ENCODE data around the gene CNTF. TPM values are rescaled to one million over a fixed set of nuclear protein-coding genes. Genes with fewer than 3 reads are reported as not detected.

Gene CNTF, protein sequence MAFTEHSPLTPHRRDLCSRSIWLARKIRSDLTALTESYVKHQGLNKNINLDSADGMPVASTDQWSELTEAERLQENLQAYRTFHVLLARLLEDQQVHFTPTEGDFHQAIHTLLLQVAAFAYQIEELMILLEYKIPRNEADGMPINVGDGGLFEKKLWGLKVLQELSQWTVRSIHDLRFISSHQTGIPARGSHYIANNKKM
- total RNA-seq = 1 to 10 TPM; 2.2 to 2.3 TPM

DNA sequence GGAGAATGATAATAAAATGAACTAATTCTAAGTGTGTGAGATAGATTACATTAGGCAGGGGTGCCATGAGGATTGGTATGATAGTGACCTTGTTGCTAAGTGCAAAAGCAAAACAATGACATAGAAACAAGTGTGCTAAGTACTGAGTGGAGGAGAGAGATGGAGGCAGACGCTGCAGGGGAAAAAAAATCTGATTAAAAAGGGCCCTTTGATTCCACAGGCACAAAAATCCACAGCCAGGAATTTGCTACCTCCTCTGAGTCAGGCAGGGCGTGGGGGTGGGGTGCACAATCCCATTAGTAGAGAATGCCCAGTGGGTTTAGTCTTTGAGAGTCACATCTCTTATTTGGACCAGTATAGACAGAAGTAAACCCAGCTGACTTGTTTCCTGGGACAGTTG is at the start of gene CNTF:
Gene CNTF (plus strand): TSS at position 322 of the 400 bp plus-strand sequence. CDS start 88 bp downstream, outside the sequence.
- ChIA-PET POLR2A (no interaction called here), CTCF (no interaction called here)

- POLR2A ChIA-PET = interaction anchor here (0.7 to 1.5 kb wide), 2 partner anchors 25 to 1025 kb away, joined by 6 to 9 read pairs; no protein-coding TSS in a partner anchor
- CTCF ChIA-PET = interaction anchor here (1.1 kb wide), 1 partner anchor 49 kb away, joined by 5 read pairs; no protein-coding TSS in a partner anchor
Observed at GRCh38 chr11:58572906-58573305, 49.6 kb upstream of the CNTF start.

DNA sequence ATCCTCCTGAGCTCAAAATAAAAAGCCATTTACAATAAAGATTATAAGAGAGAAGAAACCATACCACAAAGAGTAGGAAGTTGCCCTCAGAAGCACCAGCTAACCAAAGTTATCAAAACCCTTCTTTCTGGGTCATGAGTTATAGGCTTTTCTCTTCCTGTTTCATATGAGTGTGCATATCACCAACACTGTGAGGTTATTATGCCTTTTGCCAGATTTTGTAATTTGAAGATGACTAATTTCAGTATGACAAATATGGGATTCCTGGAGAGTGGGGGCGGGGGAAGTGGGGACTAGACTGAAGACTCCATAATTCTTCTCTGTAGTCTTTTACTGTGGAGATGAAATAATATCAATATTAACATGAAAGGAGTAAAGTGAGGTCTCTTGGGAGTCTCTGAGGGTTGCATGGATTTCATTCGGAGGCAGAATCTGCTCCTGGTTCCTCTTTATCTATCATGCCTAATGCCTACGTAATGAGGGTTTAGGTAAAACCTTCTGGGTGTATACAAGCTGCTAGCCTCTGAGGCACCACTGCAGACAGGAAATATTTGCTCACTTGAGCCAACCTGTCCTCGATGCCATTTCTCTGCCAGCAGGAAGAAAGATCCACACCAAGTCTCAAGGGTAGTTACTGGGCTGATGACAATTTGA is 48.9 kb upstream of the CNTF start:
- CTCF ChIA-PET = interaction anchor here (1.1 to 1.2 kb wide), 2 partner anchors 50 to 569 kb away, joined by 3 to 5 read pairs; partner anchors contain the start of gene FAM111A

GRCh38 chr11:58574881-58575280 is 47.6 kb upstream of the CNTF start:
- CTCF ChIA-PET = no interaction called here
- POLR2A ChIA-PET = no interaction called here

More for the DNA sequence above, 48.9 kb upstream of the CNTF start:
- POLR2A ChIA-PET = interaction anchor here (0.5 to 1.5 kb wide), 3 partner anchors 13 to 1025 kb away, joined by 3 to 9 read pairs (median 6); no protein-coding TSS in a partner anchor

GRCh38 chr11:58575377-58576020 is 47.0 kb upstream of the CNTF start, which contains the start of gene LPXN:
TSS of gene LPXN (minus strand) at chr11:58575856. CDS start at chr11:58575772, 84 bp downstream.
- POLR2A ChIA-PET = interaction anchor here (0.6 to 1.3 kb wide), 3 partner anchors 22 to 1838 kb away, joined by 4 to 5 read pairs (median 4); no protein-coding TSS in a partner anchor
- CTCF ChIA-PET = interaction anchor here (1.5 kb wide), 1 partner anchor 24 kb away, joined by 4 read pairs; no protein-coding TSS in a partner anchor

GRCh38 chr11:58576887-58577471 is 45.5 kb upstream of the CNTF start:
- POLR2A ChIA-PET = interaction anchor here (0.9 to 1.1 kb wide), 3 partner anchors 21 to 529 kb away, joined by 3 to 4 read pairs (median 3); partner anchors contain the start of gene FAM111B

DNA sequence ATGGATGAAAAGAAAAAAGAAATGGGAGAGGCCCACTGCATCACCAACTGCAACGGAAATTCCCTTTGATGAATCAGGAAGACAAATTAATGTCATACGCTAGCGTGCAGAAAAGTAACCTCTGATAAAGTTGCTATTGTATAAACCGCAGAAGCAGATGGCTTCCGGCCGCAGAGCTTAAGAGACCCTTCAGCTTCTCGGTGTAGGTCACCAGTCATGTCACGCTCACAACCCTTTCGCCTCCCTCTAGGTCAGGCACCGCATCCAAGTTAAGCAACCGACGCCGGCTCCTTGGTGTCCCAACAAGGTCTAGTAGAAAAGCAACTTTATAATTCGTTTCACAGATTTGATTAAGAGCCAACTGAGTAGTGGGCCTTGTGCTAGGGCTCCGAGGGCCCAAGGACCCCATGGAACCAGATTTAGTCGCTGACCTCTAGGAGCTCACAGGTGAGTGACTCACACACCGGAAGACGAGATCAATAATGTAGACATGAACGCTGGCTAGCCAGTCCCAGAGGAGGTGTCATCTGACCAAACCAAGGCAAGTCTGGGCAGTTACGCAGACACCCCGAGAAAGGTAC is 44.8 kb upstream of the CNTF start:
- ChIA-PET POLR2A (interaction anchor here (0.9 to 1.1 kb wide), 3 partner anchors 20 to 529 kb away, joined by 3 to 4 read pairs (median 3); partner anchors contain the start of gene FAM111B), CTCF (interaction anchor here (0.6 to 1.4 kb wide), 5 partner anchors 10 to 346 kb away, joined by 3 to 5 read pairs (median 3); no protein-coding TSS in a partner anchor)

More at GRCh38 chr11:58576887-58577471, 45.5 kb upstream of the CNTF start:
- CTCF ChIA-PET = interaction anchor here (0.6 to 1.5 kb wide), 6 partner anchors 9 to 347 kb away, joined by 3 to 5 read pairs (median 4); no protein-coding TSS in a partner anchor

DNA sequence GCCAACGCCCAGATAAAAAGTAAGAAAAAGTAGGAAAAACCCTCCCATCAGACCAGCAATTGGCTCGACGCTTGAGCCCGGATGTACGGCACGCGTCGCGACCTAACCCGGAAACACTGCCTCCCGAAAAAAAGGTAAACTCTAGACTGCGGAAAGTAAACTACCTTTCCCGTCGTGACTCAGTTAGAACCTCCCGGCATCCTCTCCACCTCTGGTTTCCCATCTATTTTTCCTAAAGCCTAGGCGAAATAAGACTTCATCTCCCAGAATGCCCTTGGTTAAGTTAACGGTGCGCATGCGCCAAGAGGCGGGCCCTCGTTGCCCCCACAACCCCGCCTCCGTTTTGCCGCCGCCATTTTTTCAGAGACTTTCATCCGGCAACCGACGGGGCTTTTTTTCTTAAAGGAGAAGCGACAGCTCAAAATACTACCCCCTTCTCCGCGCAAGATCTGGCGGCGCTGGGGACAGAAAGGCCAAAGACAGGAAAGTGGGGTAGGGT is 44.3 kb upstream of the CNTF start:
- POLR2A ChIA-PET = no interaction called here
- CTCF ChIA-PET = interaction anchor here (0.9 to 1.4 kb wide), 3 partner anchors 13 to 54 kb away, joined by 3 to 5 read pairs (median 3); no protein-coding TSS in a partner anchor

GRCh38 chr11:58578635-58579191 is 43.8 kb upstream of the CNTF start, which contains the start of gene ZFP91:
TSS of gene ZFP91 (plus strand) at chr11:58579063. CDS start at chr11:58579282, 219 bp downstream.
- POLR2A ChIA-PET = no interaction called here
- CTCF ChIA-PET = no interaction called here

DNA sequence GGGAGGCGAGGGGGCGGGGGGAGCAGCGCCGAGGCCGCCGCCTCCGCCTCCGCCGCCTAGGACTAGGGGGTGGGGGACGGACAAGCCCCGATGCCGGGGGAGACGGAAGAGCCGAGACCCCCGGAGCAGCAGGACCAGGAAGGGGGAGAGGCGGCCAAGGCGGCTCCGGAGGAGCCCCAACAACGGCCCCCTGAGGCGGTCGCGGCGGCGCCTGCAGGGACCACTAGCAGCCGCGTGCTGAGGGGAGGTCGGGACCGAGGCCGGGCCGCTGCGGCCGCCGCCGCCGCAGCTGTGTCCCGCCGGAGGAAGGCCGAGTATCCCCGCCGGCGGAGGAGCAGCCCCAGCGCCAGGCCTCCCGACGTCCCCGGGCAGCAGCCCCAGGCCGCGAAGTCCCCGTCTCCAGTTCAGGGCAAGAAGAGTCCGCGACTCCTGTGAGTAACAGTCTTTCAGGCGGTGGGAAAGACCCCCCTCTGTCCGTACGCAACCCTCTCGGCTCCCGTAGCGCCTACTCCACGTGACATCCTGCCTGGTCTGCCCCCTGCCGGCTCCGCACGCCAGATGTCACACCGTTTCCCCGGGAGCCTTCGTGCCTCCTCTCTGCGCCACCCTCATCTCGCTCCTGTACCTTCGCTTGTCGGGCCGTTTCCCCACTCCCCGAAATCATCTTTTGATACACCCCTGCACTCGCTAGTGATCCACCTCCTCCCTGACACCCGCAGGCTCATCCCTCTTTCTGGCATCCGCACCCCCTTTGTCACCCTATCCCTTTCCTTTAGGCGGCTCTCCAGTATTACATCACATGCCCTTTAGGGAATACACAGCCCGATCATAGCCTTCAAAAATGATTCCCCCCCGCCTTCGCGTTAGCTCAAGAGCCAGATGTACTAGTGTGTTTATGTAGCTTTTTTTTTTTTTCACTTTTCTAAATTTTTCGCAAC is 43.0 kb upstream of the CNTF start:
- CTCF ChIA-PET = interaction anchor here (1.0 kb wide), 1 partner anchor 53 kb away, joined by 3 read pairs; no protein-coding TSS in a partner anchor

DNA sequence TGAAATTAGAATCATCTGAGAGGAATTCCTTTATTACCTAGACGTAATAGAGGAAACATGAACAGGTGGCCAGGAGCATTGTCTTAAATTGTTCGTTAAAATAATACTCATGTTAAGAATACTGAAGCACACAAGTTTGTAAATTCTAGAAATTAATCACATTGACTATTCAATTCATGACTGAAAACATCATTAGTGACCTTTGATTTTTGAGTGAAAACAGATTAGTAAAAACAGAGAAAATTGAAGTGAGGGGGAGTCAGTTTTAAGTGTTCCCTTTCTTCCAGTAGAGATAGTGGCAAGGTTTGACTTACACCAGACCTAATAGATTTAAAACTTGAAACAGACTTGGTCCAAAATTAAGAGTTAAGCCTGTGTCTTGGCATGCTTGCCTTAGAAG is 42.2 kb upstream of the CNTF start:
- ChIA-PET POLR2A (no interaction called here), CTCF (interaction anchor here (1.0 kb wide), 1 partner anchor 52 kb away, joined by 3 read pairs; no protein-coding TSS in a partner anchor)

More for the DNA sequence above, 43.0 kb upstream of the CNTF start:
- POLR2A ChIA-PET = interaction anchor here (0.6 kb wide), 2 partner anchors 19 to 545 kb away, joined by 3 to 4 read pairs; no protein-coding TSS in a partner anchor

DNA sequence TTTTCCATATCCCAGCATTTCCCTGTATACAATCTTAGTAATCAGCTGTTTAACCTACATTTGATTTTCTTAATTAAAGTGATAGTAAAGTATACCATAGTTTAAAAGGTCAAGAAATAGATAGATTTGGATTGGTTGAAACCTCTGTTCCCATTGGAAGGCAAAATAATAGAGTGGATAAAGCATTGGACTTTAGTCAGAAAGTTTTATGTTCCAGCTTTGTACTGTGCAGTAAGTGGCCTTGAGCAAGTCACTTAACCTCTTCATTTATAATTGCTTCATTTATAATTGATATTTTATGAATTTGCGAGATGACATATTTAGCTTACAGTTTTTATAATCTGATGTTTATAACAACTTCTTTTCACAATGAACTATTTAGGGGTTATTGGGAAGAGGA is 40.0 kb upstream of the CNTF start:
- ChIA-PET CTCF (no interaction called here), POLR2A (interaction anchor here (0.7 kb wide), 1 partner anchor 25 kb away, joined by 3 read pairs; no protein-coding TSS in a partner anchor)

- ChIA-PET POLR2A (no interaction called here), CTCF (no interaction called here)
Observed at GRCh38 chr11:58586998-58587397, 35.5 kb upstream of the CNTF start.

DNA sequence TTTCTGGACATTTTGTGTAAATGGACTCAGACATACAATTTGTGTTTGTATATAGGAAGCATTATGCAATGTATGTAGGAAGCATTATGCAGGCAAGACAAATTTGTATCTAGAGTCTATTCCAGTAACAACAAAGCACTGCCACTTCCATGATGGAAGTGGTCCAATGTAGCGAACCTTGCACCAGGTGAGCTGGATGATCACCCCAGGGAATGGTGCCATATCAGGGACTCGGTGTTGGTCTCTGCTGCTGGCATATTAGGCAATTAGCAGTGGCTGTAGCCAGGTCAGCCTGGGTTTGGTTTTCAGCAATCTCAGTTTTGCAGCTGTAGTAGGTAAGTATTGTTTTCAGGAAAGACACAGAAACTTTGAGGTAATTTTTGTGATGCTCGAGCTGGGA is 30.8 kb upstream of the CNTF start:
- POLR2A ChIA-PET = interaction anchor here (0.6 kb wide), 1 partner anchor 49 kb away, joined by 4 read pairs; no protein-coding TSS in a partner anchor
- CTCF ChIA-PET = interaction anchor here (0.7 to 0.8 kb wide), 2 partner anchors 14 to 44 kb away, joined by 3 to 5 read pairs; no protein-coding TSS in a partner anchor

- CTCF ChIA-PET = no interaction called here
- POLR2A ChIA-PET = no interaction called here
Observed at GRCh38 chr11:58592760-58593472, 29.5 kb upstream of the CNTF start.

GRCh38 chr11:58594826-58595225 is 27.6 kb upstream of the CNTF start:
- CTCF ChIA-PET = no interaction called here
- POLR2A ChIA-PET = no interaction called here

Measured in activated CD8-positive, alpha-beta memory T cell treated with anti-CD3 and anti-CD28 coated beads for 36 hours (primary cell).